Measurements from ENCODE around the gene IBTK.
"Not testable (repeated sequence)": the region's sequence is repeated elsewhere in the genome, so short reads cannot be mapped to it uniquely, and the experiment has no call there.

The IBTK gene

DNA sequence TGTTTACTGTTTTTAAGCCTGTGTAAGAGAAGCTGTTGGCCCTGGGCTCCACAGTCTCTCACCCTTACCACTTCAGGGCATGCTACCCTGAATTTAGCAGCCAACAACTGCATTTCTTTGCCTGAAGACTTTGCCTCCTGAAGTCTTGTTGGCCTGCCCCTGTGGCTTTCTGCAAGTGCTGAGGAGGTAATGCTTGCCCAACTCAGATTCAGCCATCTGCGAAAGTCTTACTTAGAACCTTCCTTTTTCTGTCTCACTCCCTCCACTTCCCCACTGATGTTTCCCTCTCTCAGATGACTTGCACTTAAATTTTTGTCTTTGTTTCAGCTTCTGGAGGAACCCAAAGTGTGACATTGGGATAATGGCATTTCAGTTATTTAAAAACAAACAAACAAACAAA, 11.8 kb upstream of the IBTK start:
- in situ Hi-C loops (cut with HindIII; ENCODE audit: low sequenced_read_pairs): no loop called here
- H3K4me3 ChIP-seq (ENCODE audit: low read depth, low read length): no peak overlapping the region
- DNase-seq (ENCODE audit: low read depth): no peak
- TF ChIP-seq, protein P1, sequence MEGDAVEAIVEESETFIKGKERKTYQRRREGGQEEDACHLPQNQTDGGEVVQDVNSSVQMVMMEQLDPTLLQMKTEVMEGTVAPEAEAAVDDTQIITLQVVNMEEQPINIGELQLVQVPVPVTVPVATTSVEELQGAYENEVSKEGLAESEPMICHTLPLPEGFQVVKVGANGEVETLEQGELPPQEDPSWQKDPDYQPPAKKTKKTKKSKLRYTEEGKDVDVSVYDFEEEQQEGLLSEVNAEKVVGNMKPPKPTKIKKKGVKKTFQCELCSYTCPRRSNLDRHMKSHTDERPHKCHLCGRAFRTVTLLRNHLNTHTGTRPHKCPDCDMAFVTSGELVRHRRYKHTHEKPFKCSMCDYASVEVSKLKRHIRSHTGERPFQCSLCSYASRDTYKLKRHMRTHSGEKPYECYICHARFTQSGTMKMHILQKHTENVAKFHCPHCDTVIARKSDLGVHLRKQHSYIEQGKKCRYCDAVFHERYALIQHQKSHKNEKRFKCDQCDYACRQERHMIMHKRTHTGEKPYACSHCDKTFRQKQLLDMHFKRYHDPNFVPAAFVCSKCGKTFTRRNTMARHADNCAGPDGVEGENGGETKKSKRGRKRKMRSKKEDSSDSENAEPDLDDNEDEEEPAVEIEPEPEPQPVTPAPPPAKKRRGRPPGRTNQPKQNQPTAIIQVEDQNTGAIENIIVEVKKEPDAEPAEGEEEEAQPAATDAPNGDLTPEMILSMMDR (IDR thresholded peaks at IDR 0.05; ENCODE audit: low read depth, low read length, missing control alignments): no peak

DNA sequence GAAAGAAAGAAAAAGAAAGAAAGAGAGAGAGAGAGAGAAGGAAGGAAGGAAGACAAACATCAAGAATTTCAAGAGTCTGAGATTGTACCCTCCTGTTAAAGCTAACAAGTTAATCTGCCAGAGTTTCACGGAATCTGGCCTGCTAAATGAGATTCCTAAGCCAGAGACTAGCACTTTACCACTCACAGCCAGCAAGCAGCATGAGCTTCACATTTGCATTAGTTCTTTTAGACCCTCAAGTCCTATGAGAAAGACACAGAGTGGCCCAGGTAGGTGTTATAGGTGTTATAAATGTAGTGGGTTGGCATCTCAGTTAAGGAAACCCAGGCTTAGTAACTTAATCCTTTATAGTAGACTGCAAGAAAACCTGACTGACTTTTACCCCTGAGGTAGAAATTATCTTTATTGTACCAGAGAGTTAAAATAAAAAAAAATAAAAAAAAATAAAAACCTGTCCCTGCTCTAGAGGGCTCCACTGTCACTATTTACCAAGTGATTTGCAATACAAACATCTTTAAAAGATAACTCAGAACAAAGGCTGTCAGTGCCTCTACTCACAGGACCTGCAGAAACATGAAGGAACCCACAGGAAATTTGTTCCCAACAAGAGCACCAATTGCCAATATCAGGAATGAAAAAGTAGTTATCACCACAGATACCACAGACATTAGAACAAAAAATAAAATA, 9.7 kb upstream of the IBTK start:
- DNase-seq (ENCODE audit: low read depth): no peak
- no peak overlapping the region for H3K4me3 ChIP-seq (ENCODE audit: low read depth, low read length)
- TF ChIP-seq, protein P1 (IDR thresholded peaks at IDR 0.05; ENCODE audit: low read depth, low read length, missing control alignments): no peak
- in situ Hi-C loops (cut with HindIII; ENCODE audit: low sequenced_read_pairs): no loop called here

DNA sequence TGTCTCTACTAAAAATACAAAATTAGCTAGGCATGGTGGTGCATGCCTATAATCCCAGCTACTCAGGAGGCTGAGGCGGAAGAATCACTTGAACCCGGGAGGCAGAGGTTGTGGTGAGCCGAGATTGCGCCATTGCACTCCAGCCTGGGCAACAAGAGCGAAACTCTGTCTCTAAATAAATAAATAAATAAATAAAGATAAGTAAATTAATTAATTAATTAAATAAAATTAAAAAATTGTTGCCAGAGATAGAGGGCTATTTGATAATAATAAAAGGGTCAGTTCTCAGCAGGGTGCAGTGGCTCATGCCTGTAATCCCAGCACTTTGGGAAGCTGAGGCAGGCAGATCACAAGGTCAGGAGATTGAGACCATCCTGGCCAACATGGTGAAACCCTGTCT, 7.2 kb upstream of the IBTK start:
- in situ Hi-C loops (cut with HindIII; ENCODE audit: low sequenced_read_pairs); H3K4me3 ChIP-seq (ENCODE audit: low read depth, low read length); DNase-seq (ENCODE audit: low read depth): not testable (repeated sequence)

DNA sequence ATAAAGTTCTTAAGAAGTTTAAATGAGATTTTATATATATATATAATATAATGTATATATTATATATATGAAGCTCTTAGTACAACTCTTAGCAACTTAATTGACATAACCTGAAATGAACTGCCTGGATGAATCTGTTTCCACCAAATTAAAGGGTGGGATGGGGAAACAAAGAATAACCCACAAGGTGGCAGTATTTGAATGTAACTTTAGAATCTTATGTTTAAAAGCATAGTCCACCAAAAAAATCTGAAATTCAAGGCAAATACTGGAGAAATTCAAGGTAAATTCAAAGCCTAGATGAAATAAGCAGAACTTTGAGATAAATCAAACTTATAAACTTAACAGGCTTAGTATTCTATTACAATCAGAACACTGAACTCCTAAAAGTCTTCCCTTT, 4.4 kb upstream of the IBTK start:
- no peak overlapping the region for H3K4me3 ChIP-seq (ENCODE audit: low read depth, low read length)
- DNase-seq (ENCODE audit: low read depth): no peak
- in situ Hi-C loops (cut with HindIII; ENCODE audit: low sequenced_read_pairs): no loop called here
- TF ChIP-seq, protein P1 (IDR thresholded peaks at IDR 0.05; ENCODE audit: low read depth, low read length, missing control alignments): peak; percentile 17

DNA sequence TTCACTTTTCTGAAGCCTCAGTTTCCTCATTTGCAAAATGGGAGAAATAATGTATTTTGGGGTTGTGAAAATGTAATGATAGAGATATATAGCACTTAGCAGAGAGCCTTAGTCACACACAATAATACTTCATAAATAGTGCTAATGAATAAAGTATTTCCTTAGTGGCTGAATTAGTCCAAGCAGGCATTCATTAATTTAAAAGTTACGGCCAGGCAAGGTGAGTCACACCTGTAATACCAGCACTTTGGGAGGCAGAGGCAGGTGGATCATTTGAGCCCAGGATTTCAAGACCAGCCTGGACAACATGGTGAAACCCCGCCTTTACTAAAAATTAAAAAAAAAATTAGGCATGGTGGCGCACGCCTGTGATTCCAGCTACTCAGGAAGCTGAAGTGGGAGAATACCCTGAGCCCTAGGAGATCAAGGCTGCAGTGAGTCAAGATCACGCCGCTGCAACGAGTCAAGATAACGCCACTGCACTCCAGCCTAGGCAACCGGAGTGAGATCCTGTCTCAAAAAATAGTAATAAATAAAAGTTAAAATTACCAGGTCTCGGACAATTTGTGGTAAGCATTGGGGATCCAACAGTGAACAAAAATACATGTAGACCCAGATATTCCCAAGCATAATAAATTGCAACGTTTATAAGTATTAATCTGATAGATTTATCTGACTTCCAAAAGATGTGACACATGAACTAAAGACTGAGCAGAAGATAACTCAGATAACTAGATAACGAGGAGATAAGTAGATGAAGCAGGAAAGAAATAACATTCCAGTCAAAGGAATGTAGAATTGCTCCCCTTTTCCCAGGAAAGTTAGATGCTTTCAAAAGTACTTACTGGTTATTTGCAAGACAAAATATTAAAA, 2.1 kb upstream of the IBTK start:
- H3K4me3 ChIP-seq (ENCODE audit: low read depth, low read length): no peak overlapping the region
- TF ChIP-seq, protein P1 (IDR thresholded peaks at IDR 0.05; ENCODE audit: low read depth, low read length, missing control alignments): no peak
- DNase-seq (ENCODE audit: low read depth): no peak
- in situ Hi-C loops (cut with HindIII; ENCODE audit: low sequenced_read_pairs): no loop called here

DNA sequence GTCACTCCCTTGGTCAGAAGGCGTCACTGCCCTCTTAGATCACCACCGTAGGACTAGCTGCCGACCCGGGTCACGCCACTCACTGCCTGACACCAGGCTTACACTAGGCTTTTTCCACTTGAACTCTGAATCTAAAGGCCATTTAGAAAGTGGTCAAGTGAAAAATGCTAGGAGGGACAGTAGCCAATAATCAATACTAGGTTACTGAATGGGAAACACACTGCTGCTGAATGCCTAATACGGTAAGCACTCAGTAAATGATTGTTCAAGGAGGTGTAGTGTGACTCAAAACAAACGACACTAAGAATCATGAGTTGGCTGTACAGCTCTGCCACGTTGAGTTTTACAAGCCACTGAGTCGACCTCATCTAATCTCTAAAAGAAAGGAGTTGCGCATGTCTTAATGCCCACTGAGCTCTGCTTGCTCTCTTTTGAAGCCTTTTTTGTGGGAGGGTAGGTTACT, 760 bp upstream of the IBTK start:
- peak overlapping the region; percentile 88 for H3K4me3 ChIP-seq (ENCODE audit: low read depth, low read length)
- DNase-seq (ENCODE audit: low read depth): no peak
- in situ Hi-C loops (cut with HindIII; ENCODE audit: low sequenced_read_pairs): no loop called here
- TF ChIP-seq, protein P1 (IDR thresholded peaks at IDR 0.05; ENCODE audit: low read depth, low read length, missing control alignments): no peak
